DOHH2 (cell line): ENCODE data around the gene STAM2.

ENCODE experiments used
- CTCF ChIP-seq: fragments of 200-600 bp; sonication (generic); IDR thresholded peaks from one replicate; pipeline ENCODE4 v1.5.1; 2014; ENCODE audit warnings: antibody characterized with exemption, mild to moderate bottlenecking, low read depth, low read length; ENCODE audit not compliant: poor library complexity, severe bottlenecking
- EZH2phosphoT487 ChIP-seq: fragments of 200-600 bp; sonication (generic); IDR thresholded peaks from 2 replicates; pipeline ENCODE4 v1.6.1; 2017; ENCODE audit warnings: borderline replicate concordance, mild to moderate bottlenecking, antibody characterized with exemption, low read length, moderate library complexity, mixed read lengths

GRCh38 chr2:152078662-152079061, 96.9 kb downstream of the STAM2 start:
- TF ChIP-seq CTCF, result no peak
- no peak for TF ChIP-seq EZH2phosphoT487
